GM18519 (cell line): ENCODE measurements around the gene CPLX3.

ENCODE experiments used
- ATAC-seq: cut with Tn5 transposase; IDR thresholded peaks from one replicate; pipeline ENCODE4 v1.9.1; 2021; ENCODE audit warnings: mild to moderate bottlenecking, moderate library complexity; ENCODE audit not compliant: unreplicated experiment, low FRiP score

CPLX3 gene

GRCh38 chr15:74825866-74826265 is 561 bp upstream of the CPLX3 start:
- no peak for ATAC-seq

- ATAC-seq, result no peak
These were observed 494 bp downstream of the CPLX3 start for GRCh38 chr15:74826921-74827320.

- no peak for ATAC-seq
These were observed 1.2 kb downstream of the CPLX3 start for GRCh38 chr15:74827614-74828013.

GRCh38 chr15:74828835-74829234 is 2.4 kb downstream of the CPLX3 start:
- no peak for ATAC-seq

GRCh38 chr15:74829486-74829885 is 3.1 kb downstream of the CPLX3 start:
- no peak for ATAC-seq

- no peak for ATAC-seq
These were observed 3.6 kb downstream of the CPLX3 start for GRCh38 chr15:74829991-74830390.

GRCh38 chr15:74830868-74831267 is 4.4 kb downstream of the CPLX3 start:
- ATAC-seq, result no peak

GRCh38 chr15:74831813-74832495 is 5.5 kb downstream of the CPLX3 start:
- ATAC-seq, result no peak

GRCh38 chr15:74832826-74833225 is 6.4 kb downstream of the CPLX3 start:
- ATAC-seq, result no peak

- ATAC-seq, result no peak
These were observed 7.1 kb downstream of the CPLX3 start for GRCh38 chr15:74833376-74834107.

GRCh38 chr15:74835312-74835823 is 8.9 kb downstream of the CPLX3 start:
- ATAC-seq, result no peak

- ATAC-seq, result no peak
These were observed 10.4 kb downstream of the CPLX3 start for GRCh38 chr15:74836846-74837245.

GRCh38 chr15:74837482-74838136 is 11.2 kb downstream of the CPLX3 start:
- no peak for ATAC-seq

- no peak for ATAC-seq
These were observed 11.7 kb downstream of the CPLX3 start for GRCh38 chr15:74838137-74838516.

GRCh38 chr15:74838746-74839525 is 12.5 kb downstream of the CPLX3 start:
- no peak for ATAC-seq

- ATAC-seq, result no peak
These were observed 13.3 kb downstream of the CPLX3 start for GRCh38 chr15:74839526-74840395.

- ATAC-seq, result no peak
These were observed 14.7 kb downstream of the CPLX3 start for GRCh38 chr15:74840851-74841775.

- no peak for ATAC-seq
These were observed 15.5 kb downstream of the CPLX3 start for GRCh38 chr15:74841891-74842373.
